GM18511 (cell line): ENCODE results near the gene LONRF2.

ENCODE experiments used
- ATAC-seq: cut with Tn5 transposase; IDR thresholded peaks from one replicate; pipeline ENCODE4 v1.9.1; 2021; ENCODE audit warnings: mild to moderate bottlenecking, moderate library complexity; ENCODE audit not compliant: unreplicated experiment

LONRF2 gene

GRCh38 chr2:100276716-100277115, 45.6 kb downstream of the LONRF2 start:
- ATAC-seq = no peak

- no peak for ATAC-seq
These were observed 47.1 kb downstream of the LONRF2 start for GRCh38 chr2:100275200-100275589.

GRCh38 chr2:100274566-100275199, 47.6 kb downstream of the LONRF2 start:
- no peak for ATAC-seq

GRCh38 chr2:100274076-100274475, 48.2 kb downstream of the LONRF2 start:
- no peak for ATAC-seq

- no peak for ATAC-seq
These were observed 48.9 kb downstream of the LONRF2 start for GRCh38 chr2:100273387-100273786.

GRCh38 chr2:100272841-100273329, 49.4 kb downstream of the LONRF2 start:
- no peak for ATAC-seq

GRCh38 chr2:100271210-100271609, 51.1 kb downstream of the LONRF2 start:
- ATAC-seq = no peak

- ATAC-seq = no peak
These were observed 51.7 kb downstream of the LONRF2 start for GRCh38 chr2:100270381-100271146.

GRCh38 chr2:100269889-100270288, 52.4 kb downstream of the LONRF2 start:
- no peak for ATAC-seq

- ATAC-seq = no peak
These were observed 53.3 kb downstream of the LONRF2 start for GRCh38 chr2:100268986-100269385.

- no peak for ATAC-seq
These were observed 54.5 kb downstream of the LONRF2 start for GRCh38 chr2:100267751-100268150.

GRCh38 chr2:100266126-100266525, 56.2 kb downstream of the LONRF2 start:
- no peak for ATAC-seq

- no peak for ATAC-seq
These were observed 57.1 kb downstream of the LONRF2 start for GRCh38 chr2:100265226-100265625.

- no peak for ATAC-seq
These were observed 57.6 kb downstream of the LONRF2 start for GRCh38 chr2:100264651-100265050.

GRCh38 chr2:100264121-100264520, 58.2 kb downstream of the LONRF2 start:
- ATAC-seq = no peak

GRCh38 chr2:100262555-100263320, 59.6 kb downstream of the LONRF2 start:
- peak; percentile 52 for ATAC-seq

GRCh38 chr2:100262046-100262445, 60.3 kb downstream of the LONRF2 start:
- ATAC-seq = no peak

GRCh38 chr2:100260712-100261620, 61.3 kb downstream of the LONRF2 start:
- no peak for ATAC-seq

GRCh38 chr2:100259106-100259505, 63.2 kb downstream of the LONRF2 start:
- ATAC-seq = no peak

GRCh38 chr2:100257939-100258338, 64.4 kb downstream of the LONRF2 start:
- ATAC-seq = no peak

GRCh38 chr2:100256849-100257248, 65.5 kb downstream of the LONRF2 start:
- ATAC-seq = no peak
